Small intestine (tissue), 7 donors: ENCODE measurements around the gene DDI2. TPM values are rescaled to one million over a fixed set of nuclear protein-coding genes. Genes with fewer than 3 reads are reported as not detected.

Experiments used
- DNase-seq, 2 donors: peaks; one replicate each; pipeline versions ENCODE4 v3.0.0 to v3.0.0-alpha.2; 2013
- FAIRE-seq: peaks from 2 replicates; lab custom pipeline; 2012; peaks lifted over from hg19 to GRCh38; lab: Jason Lieb, UNC
- H3K27ac ChIP-seq, 3 donors: one replicate each; pipeline ENCODE4 v1.5.1; 2013; ENCODE audit warnings: low read length in 2 of 3, mild to moderate bottlenecking in 2 of 3, control low read depth in 1 of 3, inconsistent platforms in 1 of 3, low read depth in 1 of 3, moderate library complexity in 1 of 3
- H3K27me3 ChIP-seq, 3 donors: one replicate each; pipeline ENCODE4 v1.6.1; 2013; ENCODE audit warnings: low read length in 3 of 3, inconsistent platforms in 1 of 3; ENCODE audit not compliant: control insufficient read depth in 3 of 3, insufficient read depth in 3 of 3
- H3K36me3 ChIP-seq, 3 donors: one replicate each; pipeline ENCODE4 v1.6.1; 2013; ENCODE audit warnings: low read length in 3 of 3, inconsistent platforms in 1 of 3, low read depth in 1 of 3, mild to moderate bottlenecking in 1 of 3, moderate library complexity in 1 of 3; ENCODE audit not compliant: control insufficient read depth in 3 of 3, insufficient read depth in 2 of 3
- H3K4me1 ChIP-seq, 3 donors: one replicate each; pipeline ENCODE4 v1.6.1; 2013; ENCODE audit warnings: low read length in 2 of 3, inconsistent platforms in 1 of 3, low read depth in 1 of 3, mild to moderate bottlenecking in 1 of 3, moderate library complexity in 1 of 3; ENCODE audit not compliant: control insufficient read depth in 3 of 3, insufficient read depth in 2 of 3
- H3K4me3 ChIP-seq, 3 donors: one replicate each; pipeline ENCODE4 v1.5.1; 2013; ENCODE audit warnings: low read length in 3 of 3, control low read depth in 1 of 3, inconsistent platforms in 1 of 3, low read depth in 1 of 3, mild to moderate bottlenecking in 1 of 3, moderate library complexity in 1 of 3
- H3K9me3 ChIP-seq, 2 donors: one replicate each; pipeline ENCODE4 v1.6.1; 2013; ENCODE audit warnings: low read depth in 1 of 2, low read length in 1 of 2; ENCODE audit not compliant: control insufficient read depth in 2 of 2, insufficient read depth in 1 of 2
- WGBS, 3 donors: extraction: QIAGEN DNeasy Blood & Tissue Kit; methylation state at CpG; one replicate each; pipeline ENCODE4 v1.1.7; 2013; 5-methylcytosine and 5-hydroxymethylcytosine counted together
- polyA plus RNA-seq, 4 donors: library from polyadenylated mRNA; stranded (reverse) in 3 of 4; unstranded in 1 of 4; fragments of 200-250 nt in 3 of 4; fragments of 120-200 nt in 1 of 4; gene quantifications; one replicate each; pipeline versions ENCODE4 v1.2.1 to v1.2.3, GENCODE V29; 2013
- donor health status: healthy with polysubstance abuse.
- donor health status: control.
- donor health status: control.
- donor health status: Bipolar disorder and iron deficiency.
- donor health status: healthy.

The DDI2 gene
- polyA plus RNA-seq, 4 donors, result 4.3 to 34.7 (median 9.7) TPM

GRCh38 chr1:15701784-15702183 is 84.5 kb downstream of the DDI2 start:
- Histone ChIP-seq H3K27ac (no peak overlapping the region), H3K4me1 (peaks cover 0 to 13% (median 2%) of the 10 kb centered on the region in 3 donors), H3K27me3 (no peaks in the 10 kb centered on the region), H3K36me3 (peaks cover 0 to 36% (median 0%) of the 10 kb centered on the region in 3 donors), H3K4me3 (no peak overlapping the region), H3K9me3 (no peaks in the 10 kb centered on the region)
- 89 to 91% (median 90%) methylated on average over 8 of the region's 8 CpGs for whole genome bisulfite sequencing, 3 donors
- DNase-seq, result no peak
- FAIRE-seq, result no peak

- Histone ChIP-seq H3K4me1 (peaks cover 0 to 13% (median 2%) of the 10 kb centered on the region in 3 donors), H3K9me3 (no peaks in the 10 kb centered on the region), H3K27ac (peak overlapping the region; percentile 80 to 86 (median 82)), H3K36me3 (peaks cover 0 to 30% (median 0%) of the 10 kb centered on the region in 3 donors), H3K27me3 (no peaks in the 10 kb centered on the region), H3K4me3 (peak overlapping the region in 1 of 3 donors; percentile 5)
- FAIRE-seq (no peak), DNase-seq (peak in 1 of 2 donors; percentile 73)
- WGBS, 3 donors, result 38 to 63% (median 51%) methylated on average over 18 to 19 of the region's 19 CpGs
Observed at GRCh38 chr1:15702722-15703550, 85.7 kb downstream of the DDI2 start.

- peak overlapping the region; percentile 80 to 86 (median 82) for H3K27ac ChIP-seq
- no peaks in the 10 kb centered on the region for H3K27me3 ChIP-seq
- peak overlapping the region in 1 of 3 donors; percentile 5 for H3K4me3 ChIP-seq
- H3K4me1 ChIP-seq, result peaks cover 0 to 13% (median 2%) of the 10 kb centered on the region in 3 donors
- no peaks in the 10 kb centered on the region for H3K9me3 ChIP-seq
- DNase-seq (peak; percentile 62 to 76), FAIRE-seq (no peak)
- WGBS, 3 donors, result 27 to 34% (median 29%) methylated on average over 9 of the region's 9 CpGs
- H3K36me3 ChIP-seq, result peaks cover 0 to 27% (median 0%) of the 10 kb centered on the region in 3 donors
Observed at GRCh38 chr1:15703562-15703961, 86.3 kb downstream of the DDI2 start.

GRCh38 chr1:15704526-15705183 is 87.4 kb downstream of the DDI2 start:
- WGBS, 3 donors, result 90 to 97% (median 90%) methylated on average over 17 of the region's 17 CpGs
- Histone ChIP-seq H3K4me1 (peaks cover 0 to 13% (median 2%) of the 10 kb centered on the region in 3 donors), H3K27ac (peak overlapping the region in 1 of 3 donors; percentile 17), H3K4me3 (no peak overlapping the region), H3K36me3 (peaks cover 0 to 27% (median 0%) of the 10 kb centered on the region in 3 donors), H3K9me3 (no peaks in the 10 kb centered on the region), H3K27me3 (no peaks in the 10 kb centered on the region)
- DNase-seq (no peak), FAIRE-seq (no peak)

GRCh38 chr1:15705184-15705566 is 87.9 kb downstream of the DDI2 start:
- H3K27me3 ChIP-seq, result no peaks in the 10 kb centered on the region
- no peak overlapping the region for H3K4me3 ChIP-seq
- WGBS, 3 donors, result 94 to 96% (median 94%) methylated on average over 9 to 11 of the region's 11 CpGs
- FAIRE-seq (no peak), DNase-seq (no peak)
- H3K4me1 ChIP-seq, result peaks cover 0 to 13% (median 2%) of the 10 kb centered on the region in 3 donors
- H3K27ac ChIP-seq, result no peak overlapping the region
- no peaks in the 10 kb centered on the region for H3K9me3 ChIP-seq
- H3K36me3 ChIP-seq, result peaks cover 0 to 27% (median 0%) of the 10 kb centered on the region in 3 donors

GRCh38 chr1:15706751-15707150 is 89.5 kb downstream of the DDI2 start:
- Histone ChIP-seq H3K4me3 (no peak overlapping the region), H3K27me3 (no peaks in the 10 kb centered on the region), H3K27ac (no peak overlapping the region), H3K4me1 (peaks cover 0 to 13% (median 2%) of the 10 kb centered on the region in 3 donors), H3K36me3 (peaks cover 0 to 25% (median 0%) of the 10 kb centered on the region in 3 donors), H3K9me3 (no peaks in the 10 kb centered on the region)
- FAIRE-seq (no peak), DNase-seq (no peak)
- 82 to 85% (median 83%) methylated on average over 7 of the region's 7 CpGs for WGBS, 3 donors

- DNase-seq (no peak), FAIRE-seq (no peak)
- WGBS, 3 donors, result 74 to 86% (median 86%) methylated on average over 8 of the region's 8 CpGs
- Histone ChIP-seq H3K36me3 (peaks cover 0 to 20% (median 0%) of the 10 kb centered on the region in 3 donors), H3K9me3 (no peaks in the 10 kb centered on the region), H3K4me3 (no peak overlapping the region), H3K4me1 (peaks cover 0 to 13% (median 2%) of the 10 kb centered on the region in 3 donors), H3K27ac (no peak overlapping the region), H3K27me3 (no peaks in the 10 kb centered on the region)
Observed at GRCh38 chr1:15707239-15707925, 90.1 kb downstream of the DDI2 start.
